DND-41 (cell line): Measurements from ENCODE around the gene PGAP2.

Experiments
- EZH2 ChIP-seq: IDR thresholded peaks from 3 replicates; pipeline ENCODE4 v1.6.1; 2012; ENCODE audit warnings: borderline replicate concordance, low read depth, mild to moderate bottlenecking, moderate library complexity, low read length, inconsistent platforms; ENCODE audit not compliant: severe bottlenecking
- TF ChIP-seq, protein P1 (sequence below): IDR thresholded peaks from 2 replicates; pipeline ENCODE4 v1.5.1; 2012; ENCODE audit warnings: borderline replicate concordance, low read length, moderate library complexity, mild to moderate bottlenecking; ENCODE audit not compliant: poor library complexity, severe bottlenecking; ENCODE audit errors: extremely low read depth

DNA sequence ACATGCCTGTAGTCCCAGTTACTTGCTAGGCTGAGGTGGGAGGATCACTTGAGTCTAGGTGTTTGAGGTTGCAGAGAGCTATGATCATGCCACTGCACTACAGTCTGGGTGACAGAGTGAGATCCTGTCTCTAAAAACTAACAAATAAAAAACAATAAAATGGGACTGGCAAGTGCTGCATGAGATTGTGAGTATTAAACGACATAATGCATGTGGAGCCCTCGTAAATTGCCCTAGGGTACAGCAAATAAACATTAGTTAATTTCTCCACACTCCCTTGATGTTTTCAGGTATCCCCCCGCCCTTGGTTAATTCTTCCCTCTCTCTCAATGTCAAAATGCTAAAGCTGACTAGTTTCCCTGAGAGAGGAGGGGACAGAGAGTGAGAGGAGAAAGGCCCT lies 37.3 kb downstream of the PGAP2 start:
- TF ChIP-seq, protein P1, sequence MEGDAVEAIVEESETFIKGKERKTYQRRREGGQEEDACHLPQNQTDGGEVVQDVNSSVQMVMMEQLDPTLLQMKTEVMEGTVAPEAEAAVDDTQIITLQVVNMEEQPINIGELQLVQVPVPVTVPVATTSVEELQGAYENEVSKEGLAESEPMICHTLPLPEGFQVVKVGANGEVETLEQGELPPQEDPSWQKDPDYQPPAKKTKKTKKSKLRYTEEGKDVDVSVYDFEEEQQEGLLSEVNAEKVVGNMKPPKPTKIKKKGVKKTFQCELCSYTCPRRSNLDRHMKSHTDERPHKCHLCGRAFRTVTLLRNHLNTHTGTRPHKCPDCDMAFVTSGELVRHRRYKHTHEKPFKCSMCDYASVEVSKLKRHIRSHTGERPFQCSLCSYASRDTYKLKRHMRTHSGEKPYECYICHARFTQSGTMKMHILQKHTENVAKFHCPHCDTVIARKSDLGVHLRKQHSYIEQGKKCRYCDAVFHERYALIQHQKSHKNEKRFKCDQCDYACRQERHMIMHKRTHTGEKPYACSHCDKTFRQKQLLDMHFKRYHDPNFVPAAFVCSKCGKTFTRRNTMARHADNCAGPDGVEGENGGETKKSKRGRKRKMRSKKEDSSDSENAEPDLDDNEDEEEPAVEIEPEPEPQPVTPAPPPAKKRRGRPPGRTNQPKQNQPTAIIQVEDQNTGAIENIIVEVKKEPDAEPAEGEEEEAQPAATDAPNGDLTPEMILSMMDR: no peak
- no peak for TF ChIP-seq EZH2
